A673 (cell line): Measurements from ENCODE around the gene SLCO2A1. TPM values are rescaled to one million over a fixed set of nuclear protein-coding genes. Genes with fewer than 3 reads are reported as not detected.

Experiments
- BruUV-seq: library from RNA; stranded (reverse); fragments of 400-500 nt; replicated peaks from 2 replicates; lab custom pipeline; 2021; lab: Mats Ljungman, UMichigan
- CTCF ChIA-PET: fragments of 300-600 bp; sonication (Branson Sonifier 250); formaldehyde crosslinking; loops from one replicate; lab custom pipeline; 2022; ENCODE audit warnings: antibody characterized with exemption; lab: Charles Lee
- POLR2A ChIA-PET: fragments of 300-600 bp; sonication (Branson Sonifier 250); formaldehyde crosslinking; loops from one replicate; lab custom pipeline; 2022; ENCODE audit warnings: antibody characterized with exemption; ENCODE audit not compliant: low non-redundant PET; lab: Charles Lee
- DNase-seq: peaks from one replicate; pipeline ENCODE4 v3.0.0-alpha.2; 2015; ENCODE audit warnings: low spot score
- H3K27ac ChIP-seq: fragments of 200-600 bp; sonication (generic); 2 replicates; pipeline ENCODE4 v1.5.1; 2016; ENCODE audit warnings: mixed run types, low read depth, mild to moderate bottlenecking, mixed read lengths, antibody characterized with exemption, low read length; ENCODE audit not compliant: poor library complexity, severe bottlenecking
- H3K27me3 ChIP-seq: fragments of 200-600 bp; sonication (generic); replicated peaks from 2 replicates; pipeline ENCODE4 v1.6.1; 2017; ENCODE audit warnings: mixed run types, low read depth, mild to moderate bottlenecking, mixed read lengths, antibody characterized with exemption, low read length; ENCODE audit not compliant: insufficient read depth, poor library complexity
- H3K36me3 ChIP-seq: fragments of 200-600 bp; sonication (generic); 2 replicates; pipeline ENCODE4 v1.6.1; 2016; ENCODE audit warnings: mixed run types, mild to moderate bottlenecking, mixed read lengths, antibody characterized with exemption, low read length; ENCODE audit not compliant: insufficient read depth, poor library complexity, severe bottlenecking
- H3K4me1 ChIP-seq: fragments of 200-600 bp; sonication (generic); 2 replicates; pipeline ENCODE4 v1.6.1; 2017; ENCODE audit warnings: mixed run types, mild to moderate bottlenecking, mixed read lengths, antibody characterized with exemption, low read length; ENCODE audit not compliant: insufficient read depth, poor library complexity, severe bottlenecking
- H3K4me3 ChIP-seq: fragments of 200-600 bp; sonication (generic); 2 replicates; pipeline ENCODE4 v1.5.1; 2016; ENCODE audit warnings: low read depth, mixed run types, mild to moderate bottlenecking, mixed read lengths, low read length; ENCODE audit not compliant: poor library complexity, severe bottlenecking
- H3K9me3 ChIP-seq: fragments of 200-600 bp; sonication (generic); 2 replicates; pipeline ENCODE4 v1.6.1; 2016; ENCODE audit warnings: mixed run types, low read depth, mild to moderate bottlenecking, mixed read lengths, antibody characterized with exemption, low read length; ENCODE audit not compliant: poor library complexity, severe bottlenecking
- EZH2 ChIP-seq: fragments of 200-600 bp; sonication (generic); IDR thresholded peaks from 2 replicates; pipeline ENCODE4 v1.6.1; 2017; ENCODE audit warnings: borderline replicate concordance, low read depth, mild to moderate bottlenecking, mixed read lengths, antibody characterized with exemption, low read length; ENCODE audit not compliant: poor library complexity, severe bottlenecking
- intact Hi-C: fragments of 100-400 bp; cut with micrococcal nuclease; formaldehyde crosslinking; loops from one replicate; pipeline ENCODE4 v1.10.0; 2022; ENCODE audit not compliant: unreplicated experiment
- total RNA-seq: library from RNA; stranded (reverse); gene quantifications from 2 replicates; pipeline ENCODE4 v1.2.3, GENCODE V29; 2021
- TF ChIP-seq, protein P1 (sequence below): fragments of 300-800, 200-600 bp; sonication (generic); conservative IDR thresholded peaks from 2 replicates; pipeline ENCODE4 v1.5.1; 2017; ENCODE audit warnings: low read depth, mild to moderate bottlenecking, antibody characterized with exemption, low read length, moderate library complexity, mixed read lengths

The SLCO2A1 gene
- total RNA-seq, 1 experiment from 2014 or later: not detected

DNA sequence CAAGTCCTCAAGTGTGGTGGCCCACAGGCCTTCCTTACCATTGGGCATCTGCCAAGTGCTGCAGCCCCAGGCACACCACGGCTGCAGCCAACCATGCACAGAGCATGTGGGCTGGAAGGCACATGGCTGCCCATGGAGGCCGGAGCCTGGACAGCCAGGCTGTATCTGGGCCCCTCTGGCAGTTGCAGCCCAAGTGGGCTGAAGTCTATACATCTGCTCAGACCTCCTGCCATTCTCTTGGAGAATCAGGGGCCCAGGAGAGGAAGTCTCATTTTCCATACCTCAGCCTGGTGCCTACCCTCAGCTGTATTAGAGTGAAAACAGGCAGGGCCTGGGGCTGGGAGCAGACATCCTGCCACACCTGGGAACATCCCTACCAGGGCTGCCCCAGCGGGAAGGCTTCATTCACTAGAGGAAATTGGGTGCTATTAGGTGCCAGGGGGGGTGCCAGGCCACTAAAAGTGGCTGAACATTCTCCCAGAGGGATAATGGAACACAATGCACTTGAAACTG is 48.0 kb upstream of the SLCO2A1 start:
- POLR2A ChIA-PET: no interaction called here

DNA sequence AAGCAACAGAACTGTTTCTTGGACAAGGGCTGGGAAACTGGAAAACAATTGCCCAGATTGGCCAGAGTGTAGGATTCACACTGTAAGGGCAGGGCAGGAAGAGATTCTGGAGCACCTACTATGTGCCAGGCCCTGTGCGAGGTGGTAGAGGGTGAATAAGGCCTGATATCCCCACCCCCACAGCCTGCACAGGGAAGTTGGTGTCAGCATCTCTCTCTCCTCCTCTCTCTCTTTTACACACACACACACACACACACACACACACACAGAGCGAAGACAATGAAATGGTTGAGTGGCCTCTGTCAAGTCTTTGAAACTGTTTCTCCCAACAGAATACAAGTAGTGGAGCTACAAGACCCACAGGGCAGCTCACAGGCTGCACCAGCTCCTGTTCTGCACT is 47.1 kb upstream of the SLCO2A1 start:
- H3K27me3 ChIP-seq: no peaks in the 10 kb centered on the region
- no peaks in the 10 kb centered on the region for H3K36me3 ChIP-seq
- intact Hi-C loops: no loop called here
- no peak overlapping the region for H3K4me3 ChIP-seq
- DNase-seq: no peak
- BruUV-seq: no TSS peak
- ChIA-PET CTCF (no interaction called here), POLR2A (no interaction called here)
- TF ChIP-seq, protein P1, sequence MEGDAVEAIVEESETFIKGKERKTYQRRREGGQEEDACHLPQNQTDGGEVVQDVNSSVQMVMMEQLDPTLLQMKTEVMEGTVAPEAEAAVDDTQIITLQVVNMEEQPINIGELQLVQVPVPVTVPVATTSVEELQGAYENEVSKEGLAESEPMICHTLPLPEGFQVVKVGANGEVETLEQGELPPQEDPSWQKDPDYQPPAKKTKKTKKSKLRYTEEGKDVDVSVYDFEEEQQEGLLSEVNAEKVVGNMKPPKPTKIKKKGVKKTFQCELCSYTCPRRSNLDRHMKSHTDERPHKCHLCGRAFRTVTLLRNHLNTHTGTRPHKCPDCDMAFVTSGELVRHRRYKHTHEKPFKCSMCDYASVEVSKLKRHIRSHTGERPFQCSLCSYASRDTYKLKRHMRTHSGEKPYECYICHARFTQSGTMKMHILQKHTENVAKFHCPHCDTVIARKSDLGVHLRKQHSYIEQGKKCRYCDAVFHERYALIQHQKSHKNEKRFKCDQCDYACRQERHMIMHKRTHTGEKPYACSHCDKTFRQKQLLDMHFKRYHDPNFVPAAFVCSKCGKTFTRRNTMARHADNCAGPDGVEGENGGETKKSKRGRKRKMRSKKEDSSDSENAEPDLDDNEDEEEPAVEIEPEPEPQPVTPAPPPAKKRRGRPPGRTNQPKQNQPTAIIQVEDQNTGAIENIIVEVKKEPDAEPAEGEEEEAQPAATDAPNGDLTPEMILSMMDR: no peak
- no peak for TF ChIP-seq EZH2
- H3K27ac ChIP-seq: no peak overlapping the region
- H3K4me1 ChIP-seq: no peaks in the 10 kb centered on the region
- H3K9me3 ChIP-seq: peaks cover 5% of the 10 kb centered on the region

More for the DNA sequence above, 48.0 kb upstream of the SLCO2A1 start:
- no peaks in the 10 kb centered on the region for H3K36me3 ChIP-seq
- no peak overlapping the region for H3K27ac ChIP-seq
- CTCF ChIA-PET: no interaction called here
- TF ChIP-seq, protein P1: no peak
- no peak for TF ChIP-seq EZH2
- no peak for DNase-seq
- H3K9me3 ChIP-seq: peaks cover 5% of the 10 kb centered on the region
- no peak overlapping the region for H3K4me3 ChIP-seq
- intact Hi-C loops: no loop called here
- H3K4me1 ChIP-seq: no peaks in the 10 kb centered on the region
- no peaks in the 10 kb centered on the region for H3K27me3 ChIP-seq
- no TSS peak for BruUV-seq

GRCh38 chr3:134075846-134076245 is 46.1 kb upstream of the SLCO2A1 start:
- ChIA-PET CTCF (no interaction called here), POLR2A (no interaction called here)
- H3K27me3 ChIP-seq: no peaks in the 10 kb centered on the region
- no peak for DNase-seq
- H3K27ac ChIP-seq: no peak overlapping the region
- no peaks in the 10 kb centered on the region for H3K36me3 ChIP-seq
- BruUV-seq: no TSS peak
- H3K4me3 ChIP-seq: no peak overlapping the region
- H3K9me3 ChIP-seq: peaks cover 5% of the 10 kb centered on the region
- no peak for TF ChIP-seq EZH2
- intact Hi-C loops: no loop called here
- H3K4me1 ChIP-seq: no peaks in the 10 kb centered on the region

DNA sequence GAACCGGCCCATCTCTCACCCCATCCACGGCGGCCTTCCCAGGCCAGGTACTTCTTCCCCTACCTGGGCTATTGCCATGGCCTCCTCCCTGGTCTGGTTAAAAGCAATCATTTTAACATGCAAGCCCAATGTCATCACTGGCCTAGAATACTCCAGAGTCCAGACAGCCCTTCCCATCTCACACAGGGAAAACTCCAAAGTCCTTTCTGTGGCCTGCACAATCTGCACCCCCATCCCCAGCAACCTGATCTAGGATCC is 45.8 kb upstream of the SLCO2A1 start:
- ChIA-PET CTCF (no interaction called here), POLR2A (no interaction called here)
- peaks cover 5% of the 10 kb centered on the region for H3K9me3 ChIP-seq
- BruUV-seq: no TSS peak
- TF ChIP-seq, protein P1: no peak
- TF ChIP-seq EZH2: no peak
- H3K4me3 ChIP-seq: no peak overlapping the region
- H3K27ac ChIP-seq: no peak overlapping the region
- no peak for DNase-seq
- no peaks in the 10 kb centered on the region for H3K27me3 ChIP-seq
- intact Hi-C loops: no loop called here
- H3K4me1 ChIP-seq: no peaks in the 10 kb centered on the region
- H3K36me3 ChIP-seq: no peaks in the 10 kb centered on the region
